NB4 (cell line): Measurements from ENCODE around the gene TAS2R1.

Experiments used
- CTCF ChIP-seq: IDR thresholded peaks from one replicate; pipeline ENCODE4 v1.5.1; 2012; ENCODE audit warnings: low read depth, low read length
- POLR2A ChIP-seq: IDR thresholded peaks from 2 replicates; pipeline ENCODE4 v1.6.1; 2011; ENCODE audit warnings: mild to moderate bottlenecking; ENCODE audit not compliant: insufficient read length; ENCODE audit errors: extremely low read depth

- no peak for TF ChIP-seq CTCF
- TF ChIP-seq POLR2A: no peak
Observed at GRCh38 chr5:9610969-9611368, 19.2 kb downstream of the TAS2R1 start.
